Tibial nerve (tissue), 4 donors: Measurements from ENCODE around the gene UBE2D2.
A peak's percentile ranks its signal among the peaks of the same experiment; 100 is the strongest.

Experiments
- CTCF ChIP-seq, 5 experiments: fragments of 200-600 bp in 3 of 5; fragments of 450-650 bp in 2 of 5; sonication (generic) in 3 of 5; IDR thresholded peaks; one replicate each; pipeline ENCODE4 v1.5.1; 2016 to 2019; ENCODE audit warnings: antibody characterized with exemption in 5 of 5, mild to moderate bottlenecking in 3 of 5, moderate library complexity in 2 of 5
- EP300 ChIP-seq, 2 donors: sonication (generic); formaldehyde crosslinking; IDR thresholded peaks; one replicate each; pipeline ENCODE4 v1.6.1; 2017; ENCODE audit warnings: antibody characterized with exemption in 2 of 2, mild to moderate bottlenecking in 1 of 2
- POLR2A ChIP-seq, 2 donors: fragments of 450-650 bp; IDR thresholded peaks; one replicate each; pipeline ENCODE4 v1.6.1; 2017; ENCODE audit warnings: antibody characterized with exemption in 2 of 2, mild to moderate bottlenecking in 2 of 2, moderate library complexity in 2 of 2

GRCh38 chr5:139517683-139518564 lies 43.2 kb upstream of the UBE2D2 start:
- peak; percentile 34 to 63 for TF ChIP-seq POLR2A (IDR thresholded peaks at IDR 0.05)
- peak; percentile 97 to 99 (median 99) for TF ChIP-seq CTCF (IDR thresholded peaks at IDR 0.05)
- TF ChIP-seq EP300 (IDR thresholded peaks at IDR 0.05) = peak; percentile 78 to 94
